ENCODE results near the gene CAMK1D.

The CAMK1D gene

GRCh38 chr10:12444981-12445700, 95.8 kb downstream of the CAMK1D start:
- no peak for TF ChIP-seq CTCF (IDR thresholded peaks at IDR 0.05; ENCODE audit: control insufficient read depth, extremely low read depth, insufficient read depth)
- DNase-seq (ENCODE audit: low read depth), result peak; percentile 1
- H3K4me3 ChIP-seq (ENCODE audit: low read depth, low read length), result no peak overlapping the region

- TF ChIP-seq CTCF (IDR thresholded peaks at IDR 0.05; ENCODE audit: control insufficient read depth, extremely low read depth, insufficient read depth), result no peak
- no peak overlapping the region for H3K4me3 ChIP-seq (ENCODE audit: low read depth, low read length)
- DNase-seq (ENCODE audit: low read depth), result peak; percentile 32
Measured at GRCh38 chr10:12445701-12446334, 96.5 kb downstream of the CAMK1D start.

- no peak for DNase-seq (ENCODE audit: low read depth)
- H3K4me3 ChIP-seq (ENCODE audit: low read depth, low read length), result no peak overlapping the region
- TF ChIP-seq CTCF (IDR thresholded peaks at IDR 0.05; ENCODE audit: control insufficient read depth, extremely low read depth, insufficient read depth), result no peak
Measured at GRCh38 chr10:12448340-12448728, 99.0 kb downstream of the CAMK1D start.

GRCh38 chr10:12448729-12449391, 99.5 kb downstream of the CAMK1D start:
- no peak for DNase-seq (ENCODE audit: low read depth)
- TF ChIP-seq CTCF (IDR thresholded peaks at IDR 0.05; ENCODE audit: control insufficient read depth, extremely low read depth, insufficient read depth), result no peak
- no peak overlapping the region for H3K4me3 ChIP-seq (ENCODE audit: low read depth, low read length)

- no peak overlapping the region for H3K4me3 ChIP-seq (ENCODE audit: low read depth, low read length)
- no peak for DNase-seq (ENCODE audit: low read depth)
- no peak for TF ChIP-seq CTCF (IDR thresholded peaks at IDR 0.05; ENCODE audit: control insufficient read depth, extremely low read depth, insufficient read depth)
Measured at GRCh38 chr10:12455318-12455717, 106.0 kb downstream of the CAMK1D start.

GRCh38 chr10:12455766-12456165, 106.4 kb downstream of the CAMK1D start:
- DNase-seq (ENCODE audit: low read depth), result no peak
- no peak overlapping the region for H3K4me3 ChIP-seq (ENCODE audit: low read depth, low read length)
- no peak for TF ChIP-seq CTCF (IDR thresholded peaks at IDR 0.05; ENCODE audit: control insufficient read depth, extremely low read depth, insufficient read depth)
